ENCODE results near the gene ROBO1.
"Not testable (repeated sequence)": the region's sequence is repeated elsewhere in the genome, so short reads cannot be mapped to it uniquely, and the experiment has no call there.

ROBO1 gene

DNA sequence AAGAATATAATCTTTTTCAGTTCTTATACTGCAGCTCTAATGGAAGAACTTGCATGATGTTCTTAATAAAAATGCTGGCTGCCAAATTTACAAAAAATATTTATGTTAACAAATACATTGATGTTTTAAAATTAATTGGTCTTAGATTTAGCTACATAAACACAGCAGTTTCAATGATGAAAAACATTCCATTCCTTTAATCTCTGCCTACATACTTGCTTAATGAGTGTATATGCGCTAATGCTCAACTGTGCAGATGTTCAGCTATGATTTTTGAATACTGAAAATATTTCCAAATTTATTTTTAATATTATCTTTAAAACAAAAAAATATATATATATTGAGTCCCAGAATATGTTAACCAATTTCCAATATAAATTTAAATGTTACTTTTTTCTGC, 867.4 kb downstream of the ROBO1 start:
- DNase-seq: no peak

DNA sequence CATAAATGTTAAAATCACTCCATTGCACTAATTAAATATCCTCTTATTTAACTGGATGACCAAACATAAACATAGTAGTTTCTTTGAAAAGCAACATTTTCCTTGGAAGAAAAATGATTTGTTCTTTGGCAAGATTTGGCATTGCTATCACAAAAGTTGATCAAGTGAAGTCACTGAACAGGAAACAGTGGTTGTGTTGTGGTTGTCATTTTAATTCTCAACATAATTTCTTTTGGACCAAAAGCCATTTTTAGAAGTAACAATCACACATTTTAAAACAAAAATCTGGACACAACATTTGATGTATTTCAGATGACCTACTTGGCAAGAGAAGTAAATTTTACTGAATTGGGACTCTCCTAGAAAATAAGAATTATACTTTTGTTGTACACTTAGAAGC, 872.3 kb downstream of the ROBO1 start:
- DNase-seq: no peak

DNA sequence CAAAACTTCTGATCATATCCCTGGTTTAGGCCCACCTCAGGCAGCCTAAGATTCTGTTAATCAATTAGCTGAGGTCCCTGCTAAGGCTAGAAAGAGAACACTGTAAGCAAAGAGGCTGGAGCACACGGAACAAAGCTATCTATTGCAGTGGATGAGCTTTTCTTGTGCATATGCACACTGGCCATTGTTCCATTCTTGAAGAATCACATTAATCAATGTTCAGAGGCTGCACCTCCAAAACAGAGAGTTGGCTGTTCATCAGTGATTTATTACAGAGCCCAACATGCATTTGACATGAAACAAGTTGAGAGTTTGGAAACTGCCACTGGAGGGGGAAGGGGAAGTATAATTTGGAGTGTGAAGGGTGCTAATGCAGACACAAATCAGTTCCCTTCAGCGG, 873.0 kb downstream of the ROBO1 start:
- DNase-seq: no peak

DNA sequence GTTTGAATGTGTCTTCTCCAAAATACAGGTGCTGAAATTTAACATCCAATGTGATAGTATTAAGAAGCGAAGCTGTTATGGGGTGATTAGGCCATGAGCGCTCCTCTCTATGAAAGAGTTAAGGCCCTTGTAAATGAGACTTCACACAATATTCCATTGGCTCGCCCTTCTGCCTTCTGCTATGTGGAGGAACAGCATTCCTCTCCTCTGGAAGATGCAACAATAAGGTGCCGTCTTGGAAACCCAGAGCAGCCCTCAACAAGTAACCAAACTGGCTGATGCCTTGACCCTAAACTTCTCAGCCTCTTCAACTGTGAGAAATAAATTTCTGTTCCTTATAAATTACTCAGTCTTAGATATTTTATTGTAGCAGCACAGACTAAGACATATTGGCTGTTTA, 874.6 kb downstream of the ROBO1 start:
- no peak for DNase-seq

DNA sequence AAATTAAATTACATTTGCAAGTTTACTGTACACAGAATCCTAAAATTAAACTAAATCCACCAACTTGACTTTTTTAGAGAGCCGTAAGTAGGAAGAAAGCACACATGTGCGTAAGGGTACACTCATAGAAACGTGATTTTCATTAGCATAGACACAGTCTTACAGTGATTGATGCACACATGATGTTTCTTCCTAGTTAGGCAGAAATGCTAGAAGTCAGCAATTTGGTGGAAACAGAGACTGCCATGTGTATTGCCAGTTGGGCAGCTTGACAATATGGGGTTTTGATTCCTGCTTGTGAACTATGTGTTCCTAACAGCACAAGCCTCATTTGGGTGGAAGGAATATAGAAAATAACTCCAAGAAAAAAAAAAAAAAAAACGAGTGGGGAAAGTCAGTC, 878.5 kb downstream of the ROBO1 start:
- DNase-seq: no peak

DNA sequence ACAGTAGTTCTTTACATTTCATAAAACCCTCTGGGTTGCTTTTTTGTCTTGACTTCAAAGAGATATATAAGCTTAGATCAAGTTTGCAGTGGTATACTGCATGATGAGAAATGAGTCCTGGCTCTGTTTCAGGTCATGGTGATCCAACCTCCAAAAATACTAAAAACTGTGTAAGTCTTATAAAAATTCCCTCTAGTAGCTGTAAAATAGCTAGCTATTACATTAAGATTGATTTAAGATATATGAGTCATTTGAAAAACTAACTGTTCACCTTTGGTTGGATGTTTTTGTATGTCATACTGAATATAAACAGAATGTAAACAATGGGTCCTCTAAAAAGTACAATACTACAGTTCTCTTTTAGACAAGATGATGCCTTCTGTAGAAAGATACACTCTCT, 879.2 kb downstream of the ROBO1 start:
- DNase-seq: no peak

DNA sequence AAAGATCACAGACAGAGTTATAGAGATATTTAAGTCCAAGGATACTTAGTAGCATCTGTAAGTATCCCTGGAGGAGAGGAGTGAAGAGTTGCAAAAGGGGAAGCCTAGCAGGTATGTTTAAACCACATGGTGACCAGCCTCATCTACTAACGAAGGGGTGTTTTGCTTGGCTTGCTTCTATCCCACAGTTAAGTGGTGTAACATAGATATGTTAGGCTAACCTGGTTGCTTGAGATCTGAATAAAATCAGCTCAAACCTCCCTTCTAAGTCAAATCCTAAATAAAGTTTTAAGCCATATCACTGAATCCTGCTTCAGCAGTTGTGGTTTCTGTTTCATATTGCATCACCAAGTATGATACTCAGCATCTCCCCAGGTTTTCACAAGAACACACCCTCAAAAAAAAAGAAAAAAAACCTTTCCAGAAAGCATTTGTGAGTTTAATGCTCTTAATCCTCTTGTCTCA, 880.2 kb downstream of the ROBO1 start:
- DNase-seq: no peak

DNA sequence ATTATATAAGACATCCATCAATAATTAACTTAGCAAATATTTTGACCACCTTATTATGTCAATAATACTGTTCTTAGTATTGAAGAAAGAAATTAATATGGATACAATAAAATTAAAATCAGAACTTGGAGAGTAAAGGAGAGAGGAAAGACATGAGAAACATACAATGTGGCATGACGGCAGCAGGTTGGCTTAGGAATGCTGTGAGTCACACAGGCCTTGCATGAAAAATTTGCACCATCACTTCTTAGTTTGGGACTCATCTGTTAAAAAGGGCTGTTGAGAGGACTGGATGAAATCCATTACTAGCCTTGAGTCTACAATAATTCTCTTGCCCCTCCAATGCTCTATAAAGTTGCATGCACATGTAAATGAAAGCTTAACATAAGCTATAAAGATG, 880.8 kb downstream of the ROBO1 start:
- DNase-seq: no peak

DNA sequence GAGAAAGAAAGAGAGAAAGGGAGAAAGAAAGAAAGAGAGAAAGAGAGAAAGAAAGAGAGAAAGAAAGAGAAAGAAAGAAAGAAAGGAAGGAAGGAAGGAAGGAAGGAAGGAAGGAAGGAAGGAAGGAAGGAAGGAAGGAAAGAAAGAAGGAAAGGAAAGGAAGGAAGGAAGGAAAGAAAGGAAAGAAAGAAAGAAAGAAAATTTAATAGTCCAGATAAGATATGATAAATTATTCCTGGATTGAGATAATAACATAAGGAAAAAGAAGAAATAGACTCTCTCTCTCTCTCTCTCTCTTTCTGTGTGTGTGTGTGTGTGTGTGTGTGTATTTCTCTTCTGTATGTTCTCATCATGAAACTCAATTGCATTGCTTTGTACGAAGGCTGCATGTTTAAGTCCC, 883.2 kb downstream of the ROBO1 start:
- not testable (repeated sequence) for DNase-seq

DNA sequence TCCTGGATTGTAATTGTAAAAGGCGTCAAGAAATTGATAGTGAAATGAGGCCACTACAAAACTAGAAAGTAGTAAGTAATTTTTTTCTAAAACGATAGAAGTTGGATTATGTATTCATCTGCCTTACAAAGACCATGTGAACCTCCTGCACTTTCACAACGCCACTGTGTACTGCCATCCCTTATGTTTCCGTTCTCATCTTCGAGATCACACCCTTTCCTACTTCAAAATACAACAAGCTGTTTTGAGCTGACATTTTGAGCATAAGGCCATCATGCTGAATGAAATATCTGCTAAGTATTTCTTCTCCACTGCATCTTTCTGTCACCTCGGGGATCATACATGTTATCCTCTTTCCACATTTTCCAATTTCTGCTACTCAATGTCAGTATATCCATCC, 885.5 kb downstream of the ROBO1 start:
- DNase-seq: no peak

DNA sequence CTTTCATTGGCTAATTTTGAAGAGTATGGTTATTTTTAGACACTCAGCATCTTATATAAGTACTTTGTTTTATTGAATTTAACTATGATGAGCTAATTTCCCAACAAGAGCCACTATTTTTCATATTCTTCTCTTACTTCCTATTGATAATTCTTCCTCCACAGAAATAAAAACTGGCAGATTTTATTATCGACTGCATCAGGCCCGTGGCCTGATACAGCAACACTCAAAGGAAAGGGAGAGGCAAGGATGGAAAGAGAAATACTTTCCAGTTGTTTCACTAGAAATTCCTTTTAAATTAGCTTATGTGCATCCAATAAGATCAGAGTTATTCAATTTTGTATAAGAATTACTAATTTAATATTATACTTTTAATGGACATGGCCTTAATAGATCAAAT, 886.3 kb downstream of the ROBO1 start:
- no peak for DNase-seq

DNA sequence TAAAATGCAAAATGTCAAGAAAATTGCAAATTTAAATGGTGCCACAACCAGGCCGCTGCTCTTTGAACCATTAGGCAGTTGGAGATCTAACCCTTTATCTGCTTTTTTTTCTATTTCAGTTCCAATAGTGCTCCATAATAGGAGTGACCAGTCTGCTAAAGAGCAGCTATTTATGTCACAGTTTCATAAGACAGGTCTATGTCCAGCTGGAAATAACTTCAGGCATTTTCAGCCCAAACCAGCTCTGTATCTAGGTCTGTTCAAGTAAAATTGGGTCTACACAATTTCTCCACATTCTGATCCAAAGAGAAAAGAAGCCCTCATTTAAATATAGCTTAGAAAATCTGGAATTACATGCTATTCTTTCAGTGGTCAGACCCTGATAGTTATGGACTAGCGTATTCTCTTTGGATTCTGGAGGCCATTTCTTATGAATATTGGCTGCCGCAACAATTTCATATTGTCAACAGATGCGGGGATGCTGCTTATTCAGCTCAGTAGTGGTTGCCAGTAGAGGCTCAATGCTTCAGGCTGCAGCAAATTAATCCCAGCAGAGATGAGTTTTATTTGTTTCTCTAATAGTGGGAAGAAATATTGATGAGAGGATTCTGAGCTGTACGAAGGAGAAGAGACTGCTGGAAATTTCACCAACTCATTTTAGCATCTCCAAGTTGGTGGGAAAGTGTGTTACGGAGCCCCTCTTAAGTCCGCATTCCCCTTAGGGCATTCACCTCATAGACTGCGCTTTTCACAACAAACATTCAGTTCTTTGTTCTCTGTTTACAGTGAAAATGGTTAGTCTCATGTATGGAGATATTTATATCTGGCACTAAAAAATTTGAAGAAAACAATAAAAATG, 887.0 kb downstream of the ROBO1 start:
- DNase-seq: peak; percentile 63

DNA sequence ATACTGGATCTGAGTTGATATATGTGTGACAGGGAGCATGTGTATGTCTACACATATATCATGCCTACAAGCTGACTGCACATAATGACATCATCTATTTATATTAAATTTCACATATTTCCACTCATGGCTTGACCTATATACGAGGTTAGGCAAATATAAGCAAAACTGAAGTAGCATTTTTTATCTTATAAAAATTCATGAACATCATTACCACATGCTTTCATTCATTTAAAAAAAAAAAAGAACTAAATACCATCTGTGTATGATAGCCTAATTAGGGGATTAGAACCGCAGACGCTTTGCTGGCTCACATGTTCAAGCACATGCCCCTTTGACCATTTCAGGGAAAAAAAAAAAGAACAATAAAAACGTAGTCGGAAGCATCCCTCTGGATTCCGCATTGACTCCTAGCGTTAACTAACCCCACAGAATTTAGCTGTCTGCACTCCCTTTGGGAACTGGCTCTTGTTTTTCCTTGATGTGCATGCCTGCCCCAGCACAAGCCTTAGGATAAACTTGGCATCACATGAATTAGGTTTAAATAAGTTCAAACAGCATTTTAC, 888.4 kb downstream of the ROBO1 start:
- peak; percentile 64 for DNase-seq

DNA sequence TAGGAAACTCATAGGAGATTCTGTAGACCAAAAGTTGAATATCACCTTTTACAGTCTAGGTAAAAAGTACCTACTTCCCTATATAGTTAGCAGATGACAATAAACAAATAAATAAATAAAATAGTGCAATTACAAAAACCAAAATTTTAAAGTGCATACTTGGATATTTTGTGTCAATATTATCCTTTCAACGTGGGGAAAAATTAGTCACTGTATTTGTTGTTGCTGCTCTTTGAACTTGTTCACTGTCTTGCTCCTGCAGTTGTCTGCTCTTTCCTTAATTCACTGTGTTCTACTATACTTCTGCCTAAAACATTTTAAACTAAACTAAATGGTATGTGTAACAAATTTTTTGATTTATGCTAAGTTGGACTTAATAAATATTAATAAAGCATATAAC, 889.0 kb downstream of the ROBO1 start:
- no peak for DNase-seq

DNA sequence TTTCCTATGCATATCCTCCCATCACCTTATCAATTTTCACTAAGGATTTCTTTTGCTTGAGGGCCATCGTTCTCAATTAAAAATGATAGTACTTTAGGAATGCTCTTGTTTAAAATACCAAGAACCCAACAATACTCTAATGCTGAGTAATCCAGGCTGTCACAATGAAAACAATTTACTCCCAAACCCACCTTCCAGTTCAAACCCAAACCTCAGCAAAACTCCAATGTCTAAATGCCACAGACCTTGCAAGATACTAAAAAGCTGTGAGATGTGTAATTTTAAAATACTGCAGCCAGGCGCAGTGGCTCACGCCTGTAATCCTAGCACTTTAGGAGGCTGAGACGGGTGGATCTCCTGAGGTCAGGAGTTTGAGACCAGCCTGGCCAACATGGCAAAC, 889.8 kb downstream of the ROBO1 start:
- DNase-seq: no peak

DNA sequence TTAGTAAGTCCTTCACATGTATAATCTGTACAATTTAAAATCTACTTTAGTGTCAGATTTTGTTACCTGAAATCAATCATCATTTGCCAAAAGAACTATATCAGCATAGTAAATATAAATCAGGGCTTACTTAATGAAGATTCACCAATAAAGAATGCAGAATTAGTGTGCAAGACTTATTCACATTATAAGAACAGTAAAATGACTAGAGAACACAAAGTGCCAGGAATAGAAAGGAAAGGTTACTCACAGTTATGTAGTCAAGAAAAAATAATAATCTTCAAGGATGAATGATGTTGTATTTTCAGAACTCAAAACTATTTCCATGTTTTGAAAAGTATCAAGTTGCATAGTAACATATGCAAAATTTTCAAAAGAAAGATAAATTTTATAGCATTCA, 891.9 kb downstream of the ROBO1 start:
- DNase-seq: no peak

DNA sequence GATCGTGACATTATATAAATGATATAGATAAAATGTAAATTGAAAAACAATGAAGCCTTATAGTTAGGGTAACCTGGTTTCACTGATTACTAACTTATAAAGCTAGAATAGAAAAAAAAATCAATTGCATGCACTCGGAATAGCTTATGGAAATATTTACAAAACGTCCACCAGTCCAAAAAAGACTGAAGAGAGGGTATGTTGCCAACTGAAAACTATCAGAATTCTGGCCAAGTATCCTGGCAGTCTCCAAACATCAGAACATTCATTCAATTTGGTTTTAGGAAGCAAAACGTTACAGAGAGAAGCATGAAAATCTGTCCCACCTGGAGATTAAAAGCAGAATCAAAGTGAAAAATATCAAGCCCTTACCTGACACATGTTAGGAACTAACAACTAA, 892.4 kb downstream of the ROBO1 start:
- DNase-seq: no peak

DNA sequence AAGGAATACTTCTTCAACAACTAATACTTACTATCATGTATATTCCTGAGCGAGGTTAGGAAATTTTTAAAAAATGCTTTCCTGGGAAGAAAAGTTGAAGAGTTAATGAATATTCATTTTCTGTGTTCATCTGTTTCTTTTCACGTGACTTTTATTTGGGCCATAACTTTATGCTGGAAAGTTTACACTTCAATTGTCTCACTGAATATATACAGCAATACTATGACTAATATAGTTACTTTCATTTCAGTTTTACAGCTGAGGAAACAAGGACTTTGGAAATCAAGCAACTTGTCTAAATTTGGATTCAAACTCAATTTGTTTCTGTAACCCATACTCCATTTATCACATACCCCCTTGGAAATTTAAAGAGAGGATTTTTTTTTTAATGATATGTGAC, 894.2 kb downstream of the ROBO1 start:
- no peak for DNase-seq

DNA sequence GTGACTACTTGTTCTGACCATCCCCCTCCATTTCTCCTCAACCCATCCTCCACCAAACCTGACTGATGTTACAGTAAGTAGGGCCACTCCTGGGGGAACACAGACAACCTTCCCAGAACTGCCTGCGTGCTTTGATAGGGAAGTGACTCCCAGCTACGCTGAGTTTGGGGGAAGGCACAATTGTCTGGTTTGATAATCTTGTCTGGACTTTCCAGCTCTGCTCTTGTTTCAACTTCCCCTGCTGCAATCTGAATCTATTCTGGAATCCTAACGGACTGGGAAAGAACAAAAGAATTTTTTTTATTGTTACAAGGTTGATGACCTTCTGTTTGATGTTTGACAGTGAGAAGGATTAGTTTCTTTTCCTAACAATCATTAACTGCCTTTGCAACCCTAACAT, 895.6 kb downstream of the ROBO1 start:
- peak; percentile 57 for DNase-seq

DNA sequence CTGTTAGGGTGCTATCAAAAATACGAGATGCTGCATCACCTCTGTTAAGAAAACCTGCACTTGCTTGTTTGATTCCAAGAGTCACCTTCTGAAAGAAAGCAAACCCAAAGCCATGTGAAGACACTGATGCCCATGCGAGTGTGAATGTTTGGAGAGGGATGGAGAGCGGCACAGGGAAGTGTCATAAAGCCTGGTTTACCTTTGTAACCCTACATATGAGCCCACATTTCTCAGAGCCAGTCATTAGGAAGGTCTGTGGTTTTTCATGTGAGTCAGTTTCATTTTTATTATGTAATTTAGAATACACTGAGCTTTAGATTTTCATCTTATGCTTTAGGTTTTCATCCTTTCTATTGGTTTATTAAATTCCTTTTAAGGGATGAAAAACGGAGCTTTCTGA, 896.8 kb downstream of the ROBO1 start:
- DNase-seq: no peak

DNA sequence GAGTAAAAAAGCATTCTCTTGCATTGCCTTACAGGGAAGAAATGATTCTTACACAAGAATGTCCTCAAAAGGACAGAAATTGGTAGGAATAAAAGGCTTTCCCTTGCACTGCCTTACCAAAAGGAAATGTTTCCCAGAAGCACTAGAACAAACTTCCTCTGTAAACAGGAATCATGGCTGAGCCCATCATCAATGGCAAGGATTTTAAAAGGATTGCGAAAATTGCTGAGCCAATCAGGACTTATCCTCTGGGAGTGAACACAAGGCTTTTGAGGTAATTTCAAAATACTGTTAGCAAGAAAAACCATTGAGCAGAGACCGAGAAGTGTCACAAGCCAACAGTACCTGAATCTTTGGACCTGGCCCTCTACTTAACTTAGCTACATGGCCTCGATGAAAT, 897.3 kb downstream of the ROBO1 start:
- DNase-seq: no peak

DNA sequence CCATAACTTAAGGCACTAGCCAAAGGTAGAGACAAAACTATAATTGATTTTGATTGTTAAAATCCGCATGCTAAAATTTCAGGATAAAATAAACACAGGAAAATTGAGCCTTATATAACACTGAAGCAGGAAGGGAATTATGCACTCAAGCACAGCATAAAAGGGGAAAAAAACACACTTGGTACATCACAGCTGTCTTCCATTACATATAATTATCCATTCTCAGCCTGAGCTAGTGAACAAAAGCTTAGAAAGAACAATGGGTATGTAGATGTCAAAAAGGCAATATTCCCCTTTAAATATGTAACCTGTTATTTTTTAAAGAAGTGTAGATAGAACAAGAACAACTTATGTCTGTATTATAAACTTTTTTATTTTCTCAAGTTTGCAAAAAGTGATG, 899.2 kb downstream of the ROBO1 start:
- DNase-seq: peak; percentile 47

DNA sequence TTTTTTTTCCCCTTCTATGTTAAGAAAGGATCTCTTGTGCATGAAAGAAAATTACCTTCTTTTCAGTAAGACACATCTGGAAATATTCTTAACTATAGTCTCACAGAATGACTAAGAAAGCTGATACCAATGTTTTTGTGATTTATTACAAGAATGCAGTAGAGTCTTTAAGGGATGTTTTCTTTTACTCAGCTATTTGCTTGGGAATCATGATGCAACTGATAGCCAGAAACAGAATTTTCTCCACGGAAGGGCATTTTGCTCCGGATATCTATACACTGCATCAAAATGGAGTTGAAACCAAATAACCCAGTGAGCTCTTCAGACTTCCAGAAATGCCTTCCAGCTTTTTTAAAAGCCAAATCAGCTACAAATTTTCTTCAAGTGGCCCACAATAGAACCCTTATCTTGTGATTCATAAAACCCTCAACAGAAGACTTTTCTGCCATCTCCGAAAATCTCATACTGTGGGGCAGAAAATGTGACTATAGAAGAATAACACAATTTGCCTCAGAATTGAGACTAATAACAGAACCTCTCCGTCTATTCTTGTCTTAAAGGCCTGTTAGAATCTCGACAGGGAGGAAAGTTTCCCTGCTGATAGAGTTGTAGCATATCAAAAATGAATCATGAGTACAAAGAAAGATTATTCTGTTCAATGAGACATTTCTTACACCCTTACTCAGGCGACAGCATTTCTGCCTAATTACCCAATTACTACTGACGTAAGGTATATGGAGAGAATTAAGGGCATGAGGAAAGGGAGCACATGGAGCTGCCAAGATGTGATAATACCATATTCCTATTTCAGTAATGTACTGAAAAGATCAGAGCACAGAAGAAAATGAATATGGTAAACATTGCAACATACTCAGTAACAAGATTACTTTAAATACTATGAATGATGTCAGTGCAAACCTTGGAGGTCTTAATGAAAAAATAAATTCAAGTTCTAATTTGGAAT, 900.1 kb downstream of the ROBO1 start:
- DNase-seq: peak; percentile 53

Measured in eye (tissue), 1 donor.